Lung microvascular endothelial cell (primary cell): ENCODE data around the gene PSG1. TPM values are rescaled to one million over a fixed set of nuclear protein-coding genes. Genes with fewer than 3 reads are reported as not detected.
"Not testable (repeated sequence)": the region's sequence is repeated elsewhere in the genome, so short reads cannot be mapped to it uniquely, and the experiment has no call there.

Experiments
- DNase-seq, 2 donors: peaks; one replicate each; pipeline versions ENCODE4 v3.0.0 to v3.0.0-alpha.2; 2010; ENCODE audit warnings: low read depth in 2 of 2
- total RNA-seq: library from RNA; depleted of rRNA; stranded (reverse); fragments of >200 nt; gene quantifications from 2 replicates; pipeline ENCODE4 v1.2.1, GENCODE V29; 2014

The PSG1 gene
- 0.22 TPM in 1 of 2 replicates, not detected in the other for total RNA-seq

- no peak for DNase-seq
Observed at GRCh38 chr19:42879613-42880012, at the start of gene PSG1. Gene PSG1, minus strand, starts transcription at chr19:42879713. Its CDS starts 132 bp downstream, at chr19:42879581.

GRCh38 chr19:42928896-42929295, 49.4 kb upstream of the PSG1 start:
- DNase-seq = no peak

GRCh38 chr19:42926781-42927180, 47.3 kb upstream of the PSG1 start:
- DNase-seq = no peak

- peak; percentile 54 to 68 for DNase-seq
Observed at GRCh38 chr19:42923106-42923505, 43.6 kb upstream of the PSG1 start.

GRCh38 chr19:42920971-42921370, 41.5 kb upstream of the PSG1 start:
- DNase-seq = not testable (repeated sequence)

- no peak for DNase-seq
Observed at GRCh38 chr19:42919757-42920079, 40.2 kb upstream of the PSG1 start.

GRCh38 chr19:42919070-42919756, 39.7 kb upstream of the PSG1 start:
- DNase-seq = peak; percentile 22 to 30

GRCh38 chr19:42918377-42919069, 39.0 kb upstream of the PSG1 start:
- DNase-seq = not testable (repeated sequence)

- DNase-seq = not testable (repeated sequence)
Observed at GRCh38 chr19:42917634-42918033, 38.1 kb upstream of the PSG1 start, which contains the start of gene PSG6. Gene PSG6, minus strand, starts transcription at chr19:42917894. Its CDS starts 102 bp downstream, at chr19:42917792.

- DNase-seq = not testable (repeated sequence)
Observed at GRCh38 chr19:42916931-42917330, 37.4 kb upstream of the PSG1 start.

GRCh38 chr19:42913516-42913915, 34.0 kb upstream of the PSG1 start:
- DNase-seq = not testable (repeated sequence)

- DNase-seq = not testable (repeated sequence)
Observed at GRCh38 chr19:42912941-42913340, 33.4 kb upstream of the PSG1 start.

GRCh38 chr19:42911731-42912130, 32.2 kb upstream of the PSG1 start:
- not testable (repeated sequence) for DNase-seq

GRCh38 chr19:42906162-42906561, 26.6 kb upstream of the PSG1 start:
- not testable (repeated sequence) for DNase-seq

GRCh38 chr19:42900561-42900960, 21.0 kb upstream of the PSG1 start:
- not testable (repeated sequence) for DNase-seq

- DNase-seq = not testable (repeated sequence)
Observed at GRCh38 chr19:42899674-42900073, 20.2 kb upstream of the PSG1 start.

GRCh38 chr19:42899110-42899509, 19.6 kb upstream of the PSG1 start:
- not testable (repeated sequence) for DNase-seq

GRCh38 chr19:42898656-42899055, 19.1 kb upstream of the PSG1 start:
- DNase-seq = not testable (repeated sequence)

- DNase-seq = not testable (repeated sequence)
Observed at GRCh38 chr19:42897729-42898128, 18.2 kb upstream of the PSG1 start.

GRCh38 chr19:42890446-42890845, 10.9 kb upstream of the PSG1 start:
- not testable (repeated sequence) for DNase-seq

GRCh38 chr19:42887876-42888445, 8.4 kb upstream of the PSG1 start:
- DNase-seq = not testable (repeated sequence)

- peak; percentile 43 to 74 for DNase-seq
Observed at GRCh38 chr19:42882730-42883129, 3.2 kb upstream of the PSG1 start.
